Subcutaneous adipose tissue (tissue), 4 donors: ENCODE measurements around the gene CSH1. TPM values are rescaled to one million over a fixed set of nuclear protein-coding genes. Genes with fewer than 3 reads are reported as not detected.

Experiments used
- CTCF ChIP-seq: fragments of 450-650 bp; IDR thresholded peaks from one replicate; pipeline ENCODE4 v1.5.1; 2016; ENCODE audit warnings: low read depth, mild to moderate bottlenecking, control low read depth, antibody characterized with exemption, moderate library complexity
- total RNA-seq, 4 donors: library from RNA; depleted of rRNA; stranded (reverse); fragments of >200 nt; gene quantifications; one replicate each; pipeline ENCODE4 v1.1.0, GENCODE V29; 2016

The CSH1 gene
- total RNA-seq, 4 donors from 2014 or later = not detected

- no peak for TF ChIP-seq CTCF
These were observed 21.3 kb upstream of the CSH1 start for GRCh38 chr17:63917646-63918045.

- TF ChIP-seq CTCF = no peak
These were observed 20.3 kb upstream of the CSH1 start for GRCh38 chr17:63916566-63917185.

- no peak for TF ChIP-seq CTCF
These were observed 18.1 kb upstream of the CSH1 start for GRCh38 chr17:63914471-63914870.

- no peak for TF ChIP-seq CTCF
These were observed 15.3 kb upstream of the CSH1 start for GRCh38 chr17:63911657-63912100.

- TF ChIP-seq CTCF = no peak
These were observed 14.8 kb upstream of the CSH1 start, which contains the start of gene CSHL1 for GRCh38 chr17:63911041-63911635. Gene CSHL1, minus strand, starts transcription at chr17:63911258. Its CDS starts 62 bp downstream, at chr17:63911196.

GRCh38 chr17:63910096-63910495 lies 13.7 kb upstream of the CSH1 start:
- no peak for TF ChIP-seq CTCF

GRCh38 chr17:63881935-63882601 lies 14.3 kb downstream of the CSH1 start, which contains the start of gene GH2:
Gene GH2, minus strand, starts transcription at chr17:63881944. Its CDS starts 143 bp downstream, at chr17:63881801.
- TF ChIP-seq CTCF = no peak
